ENCODE measurements around the gene ADAM15.

Gene ADAM15

DNA sequence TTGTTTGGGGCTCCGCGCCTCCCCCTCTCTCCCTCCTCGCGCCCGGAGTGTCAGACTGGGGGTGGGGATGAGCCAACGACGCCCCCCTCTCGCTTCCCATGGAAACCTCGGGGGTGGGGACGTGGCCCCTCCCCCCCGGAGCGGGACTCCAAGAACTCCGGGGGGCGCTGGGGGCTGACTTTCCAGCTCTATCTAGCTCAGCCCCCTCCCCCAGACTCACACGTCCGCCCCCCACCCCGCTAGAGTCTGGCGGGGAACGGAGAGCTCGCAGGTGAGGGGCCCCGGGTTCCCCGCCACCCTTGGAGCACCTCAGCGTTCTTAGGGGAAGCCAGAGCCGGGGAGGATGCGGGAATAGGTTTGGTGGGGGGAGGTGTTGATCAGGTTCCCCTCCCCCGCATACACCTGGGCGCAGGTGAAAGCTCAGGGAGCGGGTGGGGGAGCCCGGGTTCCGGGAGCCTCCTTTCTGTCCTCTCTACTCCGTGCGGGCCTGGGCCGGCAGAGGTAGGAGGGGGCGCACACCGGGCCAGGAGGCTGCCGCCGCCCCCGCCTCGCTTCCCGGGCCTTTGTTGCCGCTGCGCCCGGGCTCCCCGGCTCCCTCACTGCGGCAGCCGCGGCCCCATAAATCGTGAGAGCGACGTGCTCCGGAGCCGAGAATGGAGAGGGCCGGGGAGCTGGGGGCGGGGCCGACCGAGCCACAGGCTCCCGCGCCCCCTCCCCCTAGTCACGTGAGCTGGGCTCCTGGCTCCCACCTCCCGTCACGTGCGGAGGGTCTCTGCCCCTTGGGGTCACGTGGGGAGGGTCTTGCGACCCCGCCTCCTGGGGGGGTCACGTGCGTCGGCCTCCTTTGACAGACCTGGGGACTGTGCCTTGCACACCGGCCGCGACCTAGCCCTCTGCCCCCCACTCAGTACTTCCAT, 29.5 kb downstream of the ADAM15 start (continued):
- TF ChIP-seq KLF16 (tag by site-specific recombination; IDR thresholded peaks at IDR 0.05), result peak; percentile 98
- no peak for TF ChIP-seq ZNF423 (tag by site-specific recombination; IDR thresholded peaks at IDR 0.05)
- peak; percentile 78 for TF ChIP-seq GLIS1 (tag by site-specific recombination; IDR thresholded peaks at IDR 0.05)
- TF ChIP-seq, protein P1, sequence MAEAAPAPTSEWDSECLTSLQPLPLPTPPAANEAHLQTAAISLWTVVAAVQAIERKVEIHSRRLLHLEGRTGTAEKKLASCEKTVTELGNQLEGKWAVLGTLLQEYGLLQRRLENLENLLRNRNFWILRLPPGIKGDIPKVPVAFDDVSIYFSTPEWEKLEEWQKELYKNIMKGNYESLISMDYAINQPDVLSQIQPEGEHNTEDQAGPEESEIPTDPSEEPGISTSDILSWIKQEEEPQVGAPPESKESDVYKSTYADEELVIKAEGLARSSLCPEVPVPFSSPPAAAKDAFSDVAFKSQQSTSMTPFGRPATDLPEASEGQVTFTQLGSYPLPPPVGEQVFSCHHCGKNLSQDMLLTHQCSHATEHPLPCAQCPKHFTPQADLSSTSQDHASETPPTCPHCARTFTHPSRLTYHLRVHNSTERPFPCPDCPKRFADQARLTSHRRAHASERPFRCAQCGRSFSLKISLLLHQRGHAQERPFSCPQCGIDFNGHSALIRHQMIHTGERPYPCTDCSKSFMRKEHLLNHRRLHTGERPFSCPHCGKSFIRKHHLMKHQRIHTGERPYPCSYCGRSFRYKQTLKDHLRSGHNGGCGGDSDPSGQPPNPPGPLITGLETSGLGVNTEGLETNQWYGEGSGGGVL (tag by site-specific recombination; IDR thresholded peaks at IDR 0.05), result peak; percentile 82
- peak; percentile 67 for TF ChIP-seq ZBTB17 (tag by site-specific recombination; IDR thresholded peaks at IDR 0.05)
- TF ChIP-seq, protein P2, sequence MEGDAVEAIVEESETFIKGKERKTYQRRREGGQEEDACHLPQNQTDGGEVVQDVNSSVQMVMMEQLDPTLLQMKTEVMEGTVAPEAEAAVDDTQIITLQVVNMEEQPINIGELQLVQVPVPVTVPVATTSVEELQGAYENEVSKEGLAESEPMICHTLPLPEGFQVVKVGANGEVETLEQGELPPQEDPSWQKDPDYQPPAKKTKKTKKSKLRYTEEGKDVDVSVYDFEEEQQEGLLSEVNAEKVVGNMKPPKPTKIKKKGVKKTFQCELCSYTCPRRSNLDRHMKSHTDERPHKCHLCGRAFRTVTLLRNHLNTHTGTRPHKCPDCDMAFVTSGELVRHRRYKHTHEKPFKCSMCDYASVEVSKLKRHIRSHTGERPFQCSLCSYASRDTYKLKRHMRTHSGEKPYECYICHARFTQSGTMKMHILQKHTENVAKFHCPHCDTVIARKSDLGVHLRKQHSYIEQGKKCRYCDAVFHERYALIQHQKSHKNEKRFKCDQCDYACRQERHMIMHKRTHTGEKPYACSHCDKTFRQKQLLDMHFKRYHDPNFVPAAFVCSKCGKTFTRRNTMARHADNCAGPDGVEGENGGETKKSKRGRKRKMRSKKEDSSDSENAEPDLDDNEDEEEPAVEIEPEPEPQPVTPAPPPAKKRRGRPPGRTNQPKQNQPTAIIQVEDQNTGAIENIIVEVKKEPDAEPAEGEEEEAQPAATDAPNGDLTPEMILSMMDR (tag by site-specific recombination; IDR thresholded peaks at IDR 0.05), result no peak
- TF ChIP-seq ZNF704 (tag by site-specific recombination; IDR thresholded peaks at IDR 0.05), result no peak
- TF ChIP-seq ZNF335 (tag by site-specific recombination; conservative IDR thresholded peaks at IDR 0.05), result peak; percentile 13; the same call in 1 of the 2 replicates
- peak; percentile 96 for TF ChIP-seq ZBTB10 (tag by site-specific recombination; IDR thresholded peaks at IDR 0.05)
- peak; percentile 89 for TF ChIP-seq SP3 (tag by site-specific recombination; IDR thresholded peaks at IDR 0.05)
- TF ChIP-seq IKZF3 (tag by site-specific recombination; IDR thresholded peaks at IDR 0.05), result peak; percentile 59; the same call in 1 of the 2 replicates
- peak; percentile 85 for TF ChIP-seq SCRT2 (tag by site-specific recombination; IDR thresholded peaks at IDR 0.05)
- TF ChIP-seq ZBTB20 (tag by site-specific recombination; IDR thresholded peaks at IDR 0.05), result peak; percentile 93
- TF ChIP-seq ZNF707 (tag by site-specific recombination; IDR thresholded peaks at IDR 0.05), result no peak
- TF ChIP-seq, protein P3, sequence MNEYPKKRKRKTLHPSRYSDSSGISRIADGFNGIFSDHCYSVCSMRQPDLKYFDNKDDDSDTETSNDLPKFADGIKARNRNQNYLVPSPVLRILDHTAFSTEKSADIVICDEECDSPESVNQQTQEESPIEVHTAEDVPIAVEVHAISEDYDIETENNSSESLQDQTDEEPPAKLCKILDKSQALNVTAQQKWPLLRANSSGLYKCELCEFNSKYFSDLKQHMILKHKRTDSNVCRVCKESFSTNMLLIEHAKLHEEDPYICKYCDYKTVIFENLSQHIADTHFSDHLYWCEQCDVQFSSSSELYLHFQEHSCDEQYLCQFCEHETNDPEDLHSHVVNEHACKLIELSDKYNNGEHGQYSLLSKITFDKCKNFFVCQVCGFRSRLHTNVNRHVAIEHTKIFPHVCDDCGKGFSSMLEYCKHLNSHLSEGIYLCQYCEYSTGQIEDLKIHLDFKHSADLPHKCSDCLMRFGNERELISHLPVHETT (tag by site-specific recombination; IDR thresholded peaks at IDR 0.05), result no peak
- TF ChIP-seq ZNF600 (tag by site-specific recombination; IDR thresholded peaks at IDR 0.05), result peak; percentile 60
- no peak; the same call in 1 of the 2 replicates for TF ChIP-seq ZNF610 (tag by site-specific recombination; IDR thresholded peaks at IDR 0.05; ENCODE audit: borderline replicate concordance)
- peak; percentile 75 for TF ChIP-seq ZFHX2 (tag by site-specific recombination; conservative IDR thresholded peaks at IDR 0.05)
- no peak for TF ChIP-seq ZNF792 (tag by site-specific recombination; IDR thresholded peaks at IDR 0.05)
- TF ChIP-seq ZEB2 (tag by site-specific recombination; IDR thresholded peaks at IDR 0.05), result peak; percentile 88
- peak; percentile 71 for TF ChIP-seq OSR2 (tag by site-specific recombination; IDR thresholded peaks at IDR 0.05)
- no peak; the same call in 1 of the 2 replicates for TF ChIP-seq ZNF585B (tag by site-specific recombination; IDR thresholded peaks at IDR 0.05)
- TF ChIP-seq ZNF561 (tag by site-specific recombination; IDR thresholded peaks at IDR 0.05; ENCODE audit: borderline replicate concordance), result peak; percentile 98; the same call in 1 of the 2 replicates
- TF ChIP-seq ZNF24 (tag by site-specific recombination; IDR thresholded peaks at IDR 0.05), result 0 out of 2 replicates have a peak, but pooled peaks have one; percentile 51
- no peak for TF ChIP-seq SALL2 (tag by site-specific recombination; IDR thresholded peaks at IDR 0.05; ENCODE audit: borderline replicate concordance)
- TF ChIP-seq ZNF292 (tag by site-specific recombination; IDR thresholded peaks at IDR 0.05; ENCODE audit: borderline replicate concordance, low read depth), result no peak
- peak; percentile 64; the same call in 1 of the 2 replicates for TF ChIP-seq SP7 (tag by site-specific recombination; IDR thresholded peaks at IDR 0.05)
- 0 out of 2 replicates have a peak, but pooled peaks have one; percentile 14 for TF ChIP-seq ZNF37A (tag by site-specific recombination; IDR thresholded peaks at IDR 0.05)
- no peak for TF ChIP-seq ZNF658 (tag by site-specific recombination; IDR thresholded peaks at IDR 0.05)
- TF ChIP-seq ZBTB7A (tag by site-specific recombination; IDR thresholded peaks at IDR 0.05; ENCODE audit: low read depth), result peak; percentile 99
- TF ChIP-seq ZNF302 (tag by site-specific recombination; IDR thresholded peaks at IDR 0.05; ENCODE audit: low read depth), result no peak
- peak; percentile 38; the same call in 1 of the 2 replicates for TF ChIP-seq ZIC2 (tag by site-specific recombination; IDR thresholded peaks at IDR 0.05)

Measured in HEK293 (cell line).